Gastrocnemius medialis (tissue), 4 donors: Measurements from ENCODE around the gene NOD2. TPM values are rescaled to one million over a fixed set of nuclear protein-coding genes. Genes with fewer than 3 reads are reported as not detected.

Source experiments
- ATAC-seq, 2 donors: fragments of 150-250 bp; one replicate each; pipeline ENCODE4 v1.9.1; 2016
- DNase-seq, 2 donors: peaks; one replicate each; pipeline ENCODE4 v3.0.0-alpha.2; 2019
- H3K27ac ChIP-seq, 4 donors: fragments of 200-600 bp; sonication (generic); 1 replicate in 1 of 4; 2 replicates in 3 of 4; pipeline ENCODE4 v1.5.1; 2016 to 2018; ENCODE audit warnings: mild to moderate bottlenecking in 2 of 4, moderate library complexity in 1 of 4
- H3K27me3 ChIP-seq, 3 donors: fragments of 200-600 bp; sonication (generic) in 2 of 3; 1 replicate in 1 of 3; 2 replicates in 2 of 3; pipeline versions ENCODE4 v1.5.1 to v1.6.0; 2016 to 2019; ENCODE audit warnings: mild to moderate bottlenecking in 1 of 3, moderate library complexity in 1 of 3
- H3K36me3 ChIP-seq, 2 donors: fragments of 200-600 bp; sonication (generic) in 1 of 2; one replicate each; pipeline ENCODE4 v1.5.1; 2017 to 2018
- H3K4me1 ChIP-seq, 2 donors: fragments of 200-600 bp; sonication (generic) in 1 of 2; one replicate each; pipeline ENCODE4 v1.5.1; 2016 to 2017; ENCODE audit warnings: mild to moderate bottlenecking in 2 of 2
- H3K4me3 ChIP-seq, 4 donors: fragments of 200-600 bp; sonication (generic) in 3 of 4; 1 replicate in 1 of 4; 2 replicates in 3 of 4; pipeline ENCODE4 v1.5.1; 2016 to 2019; ENCODE audit warnings: mild to moderate bottlenecking in 2 of 4
- H3K9me3 ChIP-seq, 3 donors: fragments of 200-600 bp; sonication (generic) in 2 of 3; 1 replicate in 1 of 3; 2 replicates in 2 of 3; pipeline ENCODE4 v1.5.1; 2016 to 2019
- POLR2A ChIP-seq, 2 donors: fragments of 450-650 bp; IDR thresholded peaks; one replicate each; pipeline ENCODE4 v1.6.1; 2017; ENCODE audit warnings: antibody characterized with exemption in 2 of 2, mild to moderate bottlenecking in 2 of 2, moderate library complexity in 2 of 2
- in situ Hi-C, 4 donors: fragments of 200-750 bp; cut with MboI; loops; one replicate each; pipeline versions ENCODE4 v1.15.0 to v1.8.0; 2017; ENCODE audit warnings: low sequenced_read_pairs in 4 of 4
- intact Hi-C: fragments of 100-400 bp; cut with DNase I; formaldehyde crosslinking; loops from one replicate; pipeline ENCODE4 v1.15.1; 2023; ENCODE audit warnings: low total_unique reads
- total RNA-seq, 4 donors: library from RNA; depleted of rRNA; stranded (reverse); fragments of >200 nt; gene quantifications; one replicate each; pipeline versions ENCODE4 v1.1.0 to v1.2.3, GENCODE V29; 2016
- TF ChIP-seq, protein P1 (sequence below), 5 experiments: fragments of 450-650 bp in 3 of 5; fragments of 200-600 bp in 2 of 5; sonication (generic) in 2 of 5; IDR thresholded peaks in 4 of 5; conservative IDR thresholded peaks in 1 of 5; 1 replicate in 4 of 5; 2 replicates in 1 of 5; pipeline ENCODE4 v1.5.1; 2016 to 2019; ENCODE audit warnings: antibody characterized with exemption in 5 of 5, mild to moderate bottlenecking in 3 of 5, moderate library complexity in 3 of 5

Gene NOD2
- total RNA-seq, 4 donors from 2014 or later = 0.27 to 2.1 (median 1.7) TPM

DNA sequence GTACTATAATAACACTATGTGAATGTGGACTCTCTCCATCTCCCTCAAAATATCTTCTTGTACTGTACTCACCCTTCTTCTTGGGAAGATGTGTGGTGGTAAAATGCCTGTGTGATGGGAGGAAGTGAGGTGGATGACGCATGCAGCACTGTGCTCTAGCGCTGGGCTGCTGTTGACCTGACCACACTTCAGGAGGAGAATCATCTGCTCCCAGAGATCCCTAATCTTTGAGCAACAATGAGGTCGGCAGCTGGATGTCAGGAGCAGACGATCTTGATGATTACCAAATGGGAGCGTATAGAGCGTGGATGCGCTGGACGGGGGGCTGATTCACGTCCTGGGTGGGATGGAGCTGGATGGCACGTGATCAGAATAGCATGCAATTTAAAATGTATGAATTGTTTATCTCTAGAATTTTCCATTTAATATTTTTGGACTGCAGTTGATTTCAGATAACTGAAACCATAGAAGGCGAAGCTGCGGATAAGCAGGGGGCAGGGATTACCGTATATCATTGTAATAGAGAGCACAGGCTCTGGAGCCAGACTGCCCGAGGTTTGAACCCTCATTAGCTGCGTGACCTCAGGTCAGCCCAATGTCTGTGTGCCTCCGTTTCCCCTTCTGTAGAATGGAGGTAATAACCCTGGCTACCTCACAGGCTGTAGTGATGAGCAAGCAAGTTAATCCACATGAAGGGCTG, 24.8 kb downstream of the NOD2 start:
- TF ChIP-seq, protein P1, sequence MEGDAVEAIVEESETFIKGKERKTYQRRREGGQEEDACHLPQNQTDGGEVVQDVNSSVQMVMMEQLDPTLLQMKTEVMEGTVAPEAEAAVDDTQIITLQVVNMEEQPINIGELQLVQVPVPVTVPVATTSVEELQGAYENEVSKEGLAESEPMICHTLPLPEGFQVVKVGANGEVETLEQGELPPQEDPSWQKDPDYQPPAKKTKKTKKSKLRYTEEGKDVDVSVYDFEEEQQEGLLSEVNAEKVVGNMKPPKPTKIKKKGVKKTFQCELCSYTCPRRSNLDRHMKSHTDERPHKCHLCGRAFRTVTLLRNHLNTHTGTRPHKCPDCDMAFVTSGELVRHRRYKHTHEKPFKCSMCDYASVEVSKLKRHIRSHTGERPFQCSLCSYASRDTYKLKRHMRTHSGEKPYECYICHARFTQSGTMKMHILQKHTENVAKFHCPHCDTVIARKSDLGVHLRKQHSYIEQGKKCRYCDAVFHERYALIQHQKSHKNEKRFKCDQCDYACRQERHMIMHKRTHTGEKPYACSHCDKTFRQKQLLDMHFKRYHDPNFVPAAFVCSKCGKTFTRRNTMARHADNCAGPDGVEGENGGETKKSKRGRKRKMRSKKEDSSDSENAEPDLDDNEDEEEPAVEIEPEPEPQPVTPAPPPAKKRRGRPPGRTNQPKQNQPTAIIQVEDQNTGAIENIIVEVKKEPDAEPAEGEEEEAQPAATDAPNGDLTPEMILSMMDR (IDR thresholded peaks at IDR 0.05 in 4 of 5, conservative IDR thresholded peaks at IDR 0.05 in 1 of 5) = no peak
- no peak for TF ChIP-seq POLR2A (IDR thresholded peaks at IDR 0.05)
- DNase-seq (no peak), ATAC-seq (no peak)
- Histone ChIP-seq H3K36me3 (no peaks in the 10 kb centered on the region), H3K27ac (no peak overlapping the region), H3K4me1 (no peaks in the 10 kb centered on the region), H3K27me3 (no peaks in the 10 kb centered on the region), H3K9me3 (no peaks in the 10 kb centered on the region), H3K4me3 (no peak overlapping the region)
- intact Hi-C loops = no loop called here
- in situ Hi-C loops = no loop called here

DNA sequence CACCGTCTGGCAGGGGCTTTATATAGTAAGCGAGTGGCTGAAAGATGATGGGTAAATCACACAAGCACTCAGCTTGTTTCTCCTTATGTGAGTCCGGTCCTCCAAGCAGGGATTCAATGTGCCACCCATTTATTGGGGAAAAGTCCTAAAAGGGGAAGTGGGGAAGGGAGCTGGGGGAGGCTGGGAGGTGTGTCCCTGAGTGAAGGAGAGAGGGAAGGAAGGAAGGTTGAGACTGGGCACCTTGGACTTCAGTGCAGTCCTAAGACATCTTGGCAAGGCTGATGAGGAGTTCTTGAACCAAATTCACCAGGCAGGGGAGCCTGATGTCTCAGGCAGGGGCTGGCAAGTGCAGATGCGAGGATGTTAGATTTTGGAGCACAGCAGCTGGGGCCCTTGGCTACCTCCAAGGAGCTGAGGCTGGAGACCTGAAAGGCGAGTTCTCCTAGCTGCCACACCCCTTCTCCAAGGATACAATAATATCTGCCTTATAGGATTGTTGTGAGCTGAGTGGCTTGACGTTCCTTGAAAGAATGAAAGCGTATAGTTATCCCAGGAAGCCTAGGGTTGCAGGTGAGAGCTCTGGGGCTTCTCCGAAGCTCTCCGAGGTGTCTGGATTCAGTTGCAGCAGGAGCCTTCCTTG, 25.5 kb downstream of the NOD2 start:
- H3K27ac ChIP-seq = no peak overlapping the region
- in situ Hi-C loops (no loop called here), intact Hi-C loops (no loop called here)
- no peaks in the 10 kb centered on the region for H3K4me1 ChIP-seq
- H3K9me3 ChIP-seq = no peaks in the 10 kb centered on the region
- no peak for DNase-seq
- H3K27me3 ChIP-seq = no peaks in the 10 kb centered on the region
- no peak overlapping the region for H3K4me3 ChIP-seq
- ATAC-seq = no peak
- TF ChIP-seq, protein P1 (IDR thresholded peaks at IDR 0.05 in 4 of 5, conservative IDR thresholded peaks at IDR 0.05 in 1 of 5) = no peak
- no peak for TF ChIP-seq POLR2A (IDR thresholded peaks at IDR 0.05)
- H3K36me3 ChIP-seq = no peaks in the 10 kb centered on the region

DNA sequence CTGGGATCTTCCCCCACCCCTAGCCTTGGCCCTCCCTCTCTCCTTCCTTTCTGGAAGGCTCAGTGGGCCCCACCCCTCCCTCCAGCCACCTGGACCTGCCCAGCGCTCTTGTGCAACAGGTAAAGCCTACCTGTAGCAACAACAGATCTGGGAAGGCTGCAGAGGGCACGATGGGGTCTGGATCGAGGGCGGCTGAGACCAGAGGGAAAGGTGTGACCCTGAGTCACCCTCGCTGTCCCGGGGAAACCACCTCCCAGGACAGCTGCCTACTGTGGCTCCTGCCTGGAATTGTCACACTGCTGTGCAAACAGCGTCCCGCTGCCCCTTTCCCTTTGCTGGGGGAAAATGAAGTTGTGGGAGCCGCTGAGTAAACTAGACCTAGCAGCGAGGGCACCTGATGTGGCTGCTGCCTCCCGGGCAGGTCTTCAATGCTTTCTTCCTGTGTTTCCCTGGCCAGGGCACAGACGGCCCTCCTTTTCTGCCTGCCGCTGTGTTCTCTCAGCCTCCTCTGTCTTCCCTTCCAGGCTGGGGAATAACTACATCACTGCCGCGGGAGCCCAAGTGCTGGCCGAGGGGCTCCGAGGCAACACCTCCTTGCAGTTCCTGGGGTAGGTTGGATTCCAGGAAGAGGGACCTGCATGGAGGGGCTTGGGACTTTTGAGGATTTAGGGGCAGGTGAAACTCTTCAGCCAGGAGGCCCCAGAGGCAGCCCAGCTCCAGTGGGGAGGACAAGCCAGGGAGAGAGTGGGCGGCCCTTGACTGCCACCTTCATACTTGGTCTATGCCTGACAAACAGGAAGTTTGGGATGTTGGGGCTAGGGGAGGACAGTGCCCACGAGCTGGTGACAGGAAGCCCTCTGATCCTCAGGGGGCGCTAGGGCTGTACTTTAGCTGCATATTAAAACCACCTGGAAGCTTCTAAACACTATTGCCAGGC, 26.3 kb downstream of the NOD2 start:
- H3K4me1 ChIP-seq = no peaks in the 10 kb centered on the region
- no peaks in the 10 kb centered on the region for H3K27me3 ChIP-seq
- ATAC-seq = no peak
- no peak for TF ChIP-seq POLR2A (IDR thresholded peaks at IDR 0.05)
- TF ChIP-seq, protein P1 (IDR thresholded peaks at IDR 0.05 in 4 of 5, conservative IDR thresholded peaks at IDR 0.05 in 1 of 5) = no peak
- in situ Hi-C loops = no loop called here
- intact Hi-C loops = no loop called here
- no peak overlapping the region for H3K27ac ChIP-seq
- DNase-seq = no peak
- H3K9me3 ChIP-seq = no peaks in the 10 kb centered on the region
- no peak overlapping the region for H3K4me3 ChIP-seq
- no peaks in the 10 kb centered on the region for H3K36me3 ChIP-seq

DNA sequence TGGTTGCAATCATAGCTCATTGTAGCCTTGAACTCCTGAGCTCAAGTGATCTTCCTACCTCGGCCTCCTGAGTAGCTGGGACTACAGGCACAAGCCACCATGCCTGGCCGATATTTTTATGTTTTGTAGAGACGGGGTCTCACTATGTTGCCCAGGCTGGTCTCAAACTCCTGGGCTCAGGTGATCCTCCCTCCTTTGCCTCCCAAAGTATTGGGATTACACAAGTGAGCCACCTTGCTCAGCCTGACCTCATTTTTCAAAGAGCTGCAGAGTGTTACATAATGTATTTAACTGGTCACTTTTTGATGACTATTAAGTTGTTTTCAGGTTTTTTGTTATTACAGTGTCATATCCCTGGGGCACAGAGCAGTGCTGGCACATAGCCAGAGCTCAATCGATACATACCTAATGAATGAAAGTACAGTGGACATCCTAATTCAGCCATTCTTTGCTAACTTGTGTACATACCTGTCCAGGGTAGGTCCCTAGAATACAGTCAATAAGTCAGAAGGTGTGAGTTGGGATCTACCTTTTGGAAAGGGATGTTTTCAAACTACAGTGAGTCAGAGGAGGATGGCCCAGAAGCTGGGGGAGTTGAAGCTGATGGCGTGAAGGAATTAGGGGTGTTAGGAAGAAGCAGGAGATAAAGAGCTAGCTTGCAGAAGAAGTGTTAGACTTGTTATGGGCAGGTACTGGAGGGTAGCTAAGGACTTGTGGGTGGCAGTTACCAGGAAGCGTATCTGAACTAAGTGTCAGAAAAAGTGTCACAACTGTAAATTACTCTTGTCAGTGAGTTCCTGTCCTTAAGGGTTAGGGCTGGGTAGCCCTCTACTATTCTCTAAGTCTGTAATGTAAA, 28.4 kb downstream of the NOD2 start:
- Histone ChIP-seq H3K27me3 (no peaks in the 10 kb centered on the region), H3K4me1 (no peaks in the 10 kb centered on the region), H3K27ac (no peak overlapping the region), H3K9me3 (no peaks in the 10 kb centered on the region), H3K36me3 (no peaks in the 10 kb centered on the region), H3K4me3 (no peak overlapping the region)
- in situ Hi-C loops = no loop called here
- DNase-seq = no peak
- intact Hi-C loops = no loop called here
- TF ChIP-seq, protein P1 (IDR thresholded peaks at IDR 0.05 in 4 of 5, conservative IDR thresholded peaks at IDR 0.05 in 1 of 5) = no peak
- no peak for ATAC-seq
